HPDE6-E6E7 (cell line): ENCODE measurements around the gene SIAH1.
"Not testable (repeated sequence)": the region's sequence is repeated elsewhere in the genome, so short reads cannot be mapped to it uniquely, and the experiment has no call there.

Source experiments
- DNase-seq: peaks from one replicate; pipeline ENCODE4 v3.0.0; 2011; ENCODE audit warnings: missing footprints; ENCODE audit errors: extremely low spot score

The SIAH1 gene

DNA sequence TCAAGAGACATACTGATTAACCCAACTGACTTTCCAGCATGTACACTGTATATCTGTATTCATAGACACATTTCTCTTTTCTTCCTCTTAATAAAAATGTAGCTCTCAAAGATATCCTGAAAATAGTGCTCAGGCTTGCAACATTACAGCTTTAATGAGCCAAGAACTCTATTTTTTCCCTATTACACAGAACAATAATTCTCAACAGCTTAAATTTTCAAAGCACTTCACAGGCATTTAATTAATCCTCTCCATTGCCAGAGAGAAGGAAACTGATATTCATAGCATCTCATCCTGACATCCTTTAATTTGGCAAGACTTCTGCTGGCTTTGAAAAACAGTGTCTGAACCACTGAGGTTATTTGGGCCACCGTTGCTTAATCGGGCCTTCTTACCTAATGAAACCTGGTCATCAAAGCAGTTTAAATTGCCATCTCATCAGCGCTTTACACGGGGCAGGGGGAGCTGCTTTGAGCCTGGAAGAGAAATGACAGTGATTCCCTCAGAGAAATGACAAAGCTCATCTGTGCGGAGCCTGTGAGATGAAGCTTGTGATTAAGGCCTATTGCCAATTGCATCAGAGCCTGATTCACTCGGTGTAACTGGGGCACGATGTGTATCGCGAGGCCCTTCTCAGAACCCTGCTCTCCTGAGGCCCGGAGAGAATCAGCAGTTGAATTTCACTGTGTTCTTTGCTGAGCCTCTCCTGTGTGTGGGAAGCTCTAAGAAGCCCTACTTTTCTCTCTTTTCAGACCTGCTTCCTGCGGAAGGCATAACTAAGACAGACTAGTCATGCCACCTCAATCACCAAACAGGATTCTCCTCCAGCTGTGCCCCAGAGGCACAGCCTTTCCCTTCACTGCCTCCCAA lies 8.5 kb upstream of the SIAH1 start:
- no peak for DNase-seq

DNA sequence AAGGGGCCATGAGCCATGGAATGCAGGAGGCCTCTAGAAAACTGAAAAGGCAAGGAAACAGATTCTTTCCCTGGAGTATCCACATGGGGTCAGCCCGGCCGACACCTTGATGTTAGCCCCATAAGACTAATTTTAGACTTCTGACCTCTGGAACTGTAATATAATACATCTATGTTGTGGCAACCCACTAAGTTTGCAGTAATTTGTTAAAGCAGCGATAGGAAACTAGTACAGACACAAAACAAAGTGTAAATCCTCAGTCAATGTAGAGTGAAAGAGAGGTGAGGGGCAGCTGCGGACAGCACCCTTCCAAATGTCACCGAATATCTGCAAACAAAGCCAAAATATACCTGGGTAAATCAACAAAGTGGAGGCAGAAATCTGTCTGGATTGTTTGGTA lies 7.2 kb upstream of the SIAH1 start:
- no peak for DNase-seq

- DNase-seq, result no peak
Measured at GRCh38 chr16:48386559-48387312, 1.5 kb upstream of the SIAH1 start.

DNA sequence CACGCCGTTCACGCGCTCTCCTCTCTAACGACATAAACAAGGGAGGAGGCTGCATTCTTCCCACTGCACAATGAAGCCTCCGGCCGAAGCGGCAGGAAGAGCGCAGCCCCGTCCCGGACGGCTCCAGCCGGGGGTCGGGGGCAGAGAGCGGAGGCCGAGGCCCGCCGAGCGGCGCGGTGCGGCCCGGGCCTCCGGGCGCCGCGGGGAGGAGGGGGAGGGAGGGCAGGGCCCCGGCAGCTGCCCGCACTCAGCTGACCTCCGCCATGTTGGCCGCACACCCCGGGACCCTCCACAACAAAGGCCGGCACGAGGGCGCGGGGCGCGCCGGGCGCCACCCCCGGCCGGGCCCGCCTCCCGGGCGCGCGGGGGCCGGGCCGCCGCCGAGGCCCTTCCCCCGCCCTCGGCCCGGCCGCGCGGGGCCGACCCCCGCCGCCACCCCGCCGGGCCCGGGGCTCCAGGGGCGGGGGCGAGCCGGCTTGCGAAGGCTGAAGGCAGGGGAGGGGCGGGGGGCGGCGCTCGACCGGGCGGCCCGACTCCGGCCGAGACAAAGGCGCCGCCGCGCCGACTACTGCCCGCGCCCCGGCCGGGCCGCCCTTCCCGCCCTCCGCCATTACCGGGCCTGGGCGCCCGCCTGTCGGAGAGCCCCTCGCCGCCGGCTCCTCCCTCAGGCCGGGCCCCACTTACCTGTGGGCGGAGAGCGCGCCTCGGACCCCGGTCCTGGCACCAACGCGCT lies 527 bp downstream of the SIAH1 start:
- DNase-seq, result peak; percentile 34

DNA sequence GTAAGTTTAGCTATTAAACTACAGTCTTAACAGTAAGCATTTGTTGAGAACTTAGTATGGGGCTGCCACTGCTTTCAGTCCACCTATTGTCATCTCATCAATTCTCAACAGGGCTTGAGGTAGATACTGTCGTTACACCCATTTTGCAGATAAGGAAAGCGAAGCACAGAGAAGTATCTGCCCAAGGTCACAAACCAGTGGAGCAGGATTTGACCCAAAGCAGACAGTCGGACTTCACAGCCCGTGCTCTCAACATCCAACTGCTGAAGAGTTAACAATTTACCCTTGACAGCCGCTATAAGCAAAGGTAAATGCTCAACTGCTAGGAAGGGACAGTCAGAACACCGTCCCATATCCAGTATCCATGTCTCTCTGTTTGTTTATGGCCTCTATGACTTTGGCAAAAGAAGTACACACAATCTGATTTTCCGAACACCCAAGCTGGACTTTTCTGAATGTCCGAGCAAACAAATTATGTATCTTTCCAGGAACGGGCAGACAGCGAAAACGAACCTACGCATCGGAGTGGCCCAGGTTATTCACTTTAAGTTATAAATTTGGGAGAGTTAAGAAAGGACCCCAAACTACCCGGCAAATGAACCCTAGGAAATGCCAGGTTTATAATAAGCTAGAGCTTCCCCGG lies 1.2 kb downstream of the SIAH1 start:
- DNase-seq, result no peak

DNA sequence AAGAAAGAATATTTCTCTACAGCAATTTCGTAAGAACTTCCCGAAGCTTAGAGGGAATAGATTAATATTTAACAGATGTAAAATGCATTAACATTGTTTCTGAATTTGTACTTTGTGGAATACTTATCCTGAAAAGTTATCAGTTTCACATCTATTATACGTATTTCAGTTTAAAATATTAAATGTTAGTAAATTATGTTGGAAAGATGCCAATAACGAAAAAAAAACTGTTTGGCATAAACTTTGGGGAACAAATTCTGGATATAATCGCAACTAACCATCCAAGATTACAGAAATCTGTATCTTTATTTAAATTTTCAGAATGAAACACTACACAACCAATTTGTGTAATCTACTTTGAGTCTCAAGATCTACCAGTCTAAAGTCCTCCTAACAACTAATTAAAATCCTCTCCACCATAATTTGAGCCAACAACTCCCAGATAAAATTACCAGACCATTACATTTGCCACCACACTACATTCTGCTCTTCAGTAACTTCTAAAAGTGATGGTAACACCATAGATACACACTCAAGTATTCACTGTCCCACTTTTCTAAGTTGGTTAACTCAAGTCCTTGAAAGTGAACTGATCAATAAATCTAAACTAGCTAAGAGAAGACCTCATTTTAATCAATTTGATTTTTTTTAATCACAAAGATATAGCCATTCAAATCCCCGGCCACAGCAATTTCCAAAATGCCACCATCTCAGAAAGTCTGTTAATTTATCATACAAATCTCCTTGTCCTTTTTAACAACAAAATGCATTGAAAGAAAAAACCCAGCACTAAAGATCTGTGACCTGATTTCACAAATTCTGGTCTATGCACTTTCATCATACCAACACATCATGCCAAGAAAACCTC lies 2.0 kb downstream of the SIAH1 start:
- no peak for DNase-seq

- DNase-seq, result no peak
Measured at GRCh38 chr16:48382131-48382530, 3.1 kb downstream of the SIAH1 start.

DNA sequence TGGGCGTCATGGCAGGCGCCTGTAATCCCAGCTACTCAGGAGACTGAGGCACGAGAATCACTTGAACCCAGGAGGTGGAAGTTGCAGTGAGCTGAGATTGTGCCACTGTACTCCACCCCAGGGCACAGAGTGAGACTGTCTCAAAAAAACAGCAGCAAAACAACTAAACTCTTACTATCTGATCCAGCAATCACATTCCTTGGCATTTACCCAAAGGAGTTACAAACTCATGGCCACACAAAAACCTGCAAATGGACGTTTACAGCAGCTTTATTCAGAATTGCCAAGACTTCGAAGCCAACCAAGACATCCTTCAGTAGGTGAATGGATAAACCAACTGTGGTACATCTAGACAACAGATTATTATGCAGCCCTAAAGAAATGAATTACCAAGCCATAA lies 4.0 kb downstream of the SIAH1 start:
- no peak for DNase-seq

DNA sequence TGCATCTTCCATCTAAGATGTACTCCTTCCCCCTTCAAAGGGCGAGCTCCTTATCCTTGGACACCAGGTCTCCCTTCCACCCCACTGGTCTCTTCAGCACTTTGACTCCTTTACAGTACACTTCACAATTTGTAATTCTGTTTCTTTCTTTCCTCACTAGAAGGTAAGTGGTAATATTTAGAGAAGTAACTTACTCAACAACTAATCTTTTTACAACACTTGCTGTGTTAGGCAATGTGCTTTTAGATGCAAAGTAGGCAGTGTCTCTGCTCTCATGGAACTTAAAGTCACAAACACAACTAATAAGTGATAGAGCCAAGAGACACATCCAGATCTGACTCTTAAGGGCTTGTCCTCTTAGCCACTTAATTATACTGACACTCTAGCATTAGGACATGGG lies 6.4 kb downstream of the SIAH1 start:
- no peak for DNase-seq

DNA sequence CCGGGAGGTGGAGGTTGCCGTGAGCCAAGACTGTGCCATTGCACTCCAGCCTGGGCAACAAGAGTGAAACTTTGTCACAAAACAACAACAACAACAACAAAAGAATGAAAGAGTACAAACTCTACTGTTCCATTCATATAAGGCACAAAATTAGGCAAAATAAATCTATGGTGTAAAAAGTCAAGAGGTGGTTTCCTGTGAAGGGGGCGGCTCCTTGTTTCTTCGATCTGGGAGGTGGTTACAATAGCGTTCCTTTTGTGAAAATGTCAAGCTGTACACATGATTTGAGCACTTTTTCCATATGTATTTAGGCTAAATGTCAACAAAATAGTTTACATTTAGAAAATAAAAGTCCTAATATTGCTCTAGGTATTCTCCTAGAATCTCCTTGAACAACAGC lies 6.9 kb downstream of the SIAH1 start:
- no peak for DNase-seq

GRCh38 chr16:48377301-48377700 lies 7.9 kb downstream of the SIAH1 start:
- not testable (repeated sequence) for DNase-seq

GRCh38 chr16:48374255-48374654 lies 11.0 kb downstream of the SIAH1 start:
- DNase-seq, result no peak

GRCh38 chr16:48373258-48374029 lies 11.8 kb downstream of the SIAH1 start:
- DNase-seq, result no peak

- DNase-seq, result no peak
Measured at GRCh38 chr16:48372744-48373143, 12.5 kb downstream of the SIAH1 start.

- DNase-seq, result no peak
Measured at GRCh38 chr16:48371393-48371780, 13.8 kb downstream of the SIAH1 start.

GRCh38 chr16:48370668-48371392 lies 14.4 kb downstream of the SIAH1 start:
- not testable (repeated sequence) for DNase-seq

GRCh38 chr16:48370229-48370628 lies 15.0 kb downstream of the SIAH1 start:
- DNase-seq, result no peak

DNA sequence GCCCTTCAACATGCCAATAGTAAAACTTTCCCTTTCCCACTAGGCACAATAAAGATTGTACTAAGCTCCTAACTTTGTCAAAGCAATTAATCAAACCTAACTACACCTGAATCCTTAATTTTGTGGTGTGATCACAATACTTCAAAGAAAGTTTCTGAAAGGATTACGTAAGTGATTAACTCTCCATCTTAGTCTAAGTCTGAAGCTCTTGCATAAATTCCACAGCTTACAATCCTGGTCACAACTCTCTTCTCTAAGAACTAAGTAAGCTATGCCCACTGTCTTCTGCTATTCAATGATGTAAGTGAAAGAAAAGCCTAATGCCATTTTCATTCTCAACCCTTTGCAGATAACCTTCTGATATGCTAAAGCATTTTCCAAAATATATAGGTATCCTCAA lies 15.4 kb downstream of the SIAH1 start:
- DNase-seq, result no peak

GRCh38 chr16:48367441-48368049 lies 17.7 kb downstream of the SIAH1 start:
- DNase-seq, result no peak
